ENCODE measurements around the gene RHOA.

DNA sequence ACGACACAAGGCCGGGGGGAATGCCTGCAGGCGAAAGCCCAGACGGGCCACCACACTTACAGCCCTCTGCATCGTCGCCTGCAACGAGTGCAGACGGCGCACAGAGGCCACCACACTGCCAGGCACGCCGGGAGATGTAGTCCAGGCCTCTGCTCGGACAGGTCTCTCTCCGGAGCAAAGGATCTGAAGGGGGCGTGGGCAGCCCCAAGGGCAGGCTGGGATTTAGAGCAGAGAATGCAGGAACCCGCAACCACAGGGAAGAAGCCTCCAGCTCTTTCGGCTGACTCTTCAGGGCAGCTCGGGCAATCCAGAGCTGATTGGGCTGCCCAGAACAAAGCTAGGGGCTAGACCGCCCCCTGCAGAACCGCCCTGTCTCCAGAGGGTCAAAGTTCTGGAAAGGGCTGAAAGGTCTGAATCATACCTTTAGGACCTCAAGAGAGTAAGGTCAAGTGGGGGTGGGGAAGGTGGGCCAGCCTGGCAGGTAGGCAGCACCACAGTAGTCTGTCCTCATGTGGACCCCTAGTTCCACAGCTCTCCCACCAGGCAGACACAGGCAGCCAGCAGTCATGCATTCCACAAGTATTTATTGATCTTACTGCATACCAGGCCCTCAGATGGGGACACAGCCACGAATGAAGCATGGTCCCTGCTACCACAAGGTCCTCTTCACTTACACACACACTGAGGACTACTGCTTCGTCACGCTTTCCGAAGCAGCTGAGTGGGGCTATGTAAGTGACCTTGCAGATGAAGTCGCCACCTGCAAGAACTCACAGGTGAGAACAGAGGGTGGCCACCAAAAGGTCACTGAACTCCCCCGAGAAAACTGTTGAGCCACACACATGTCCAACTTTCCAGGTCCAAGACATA is 10.8 kb upstream of the RHOA start, which contains the start of gene AMT:
- no peak for TF ChIP-seq POLR2AphosphoS5 (IDR thresholded peaks at IDR 0.05)
- TF ChIP-seq, protein P1, sequence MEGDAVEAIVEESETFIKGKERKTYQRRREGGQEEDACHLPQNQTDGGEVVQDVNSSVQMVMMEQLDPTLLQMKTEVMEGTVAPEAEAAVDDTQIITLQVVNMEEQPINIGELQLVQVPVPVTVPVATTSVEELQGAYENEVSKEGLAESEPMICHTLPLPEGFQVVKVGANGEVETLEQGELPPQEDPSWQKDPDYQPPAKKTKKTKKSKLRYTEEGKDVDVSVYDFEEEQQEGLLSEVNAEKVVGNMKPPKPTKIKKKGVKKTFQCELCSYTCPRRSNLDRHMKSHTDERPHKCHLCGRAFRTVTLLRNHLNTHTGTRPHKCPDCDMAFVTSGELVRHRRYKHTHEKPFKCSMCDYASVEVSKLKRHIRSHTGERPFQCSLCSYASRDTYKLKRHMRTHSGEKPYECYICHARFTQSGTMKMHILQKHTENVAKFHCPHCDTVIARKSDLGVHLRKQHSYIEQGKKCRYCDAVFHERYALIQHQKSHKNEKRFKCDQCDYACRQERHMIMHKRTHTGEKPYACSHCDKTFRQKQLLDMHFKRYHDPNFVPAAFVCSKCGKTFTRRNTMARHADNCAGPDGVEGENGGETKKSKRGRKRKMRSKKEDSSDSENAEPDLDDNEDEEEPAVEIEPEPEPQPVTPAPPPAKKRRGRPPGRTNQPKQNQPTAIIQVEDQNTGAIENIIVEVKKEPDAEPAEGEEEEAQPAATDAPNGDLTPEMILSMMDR (IDR thresholded peaks at IDR 0.05): no peak
